HEK293 (cell line): ENCODE measurements around the gene TMEM213.

Experiments used
- CTCF ChIP-seq: fragments of 450-650 bp; formaldehyde crosslinking; IDR thresholded peaks from 2 replicates; pipeline ENCODE4 v1.5.1; 2016; ENCODE audit warnings: missing biosample characterization, missing genetic modification characterization
- GFI1B ChIP-seq: fragments of 450-650 bp; formaldehyde crosslinking; IDR thresholded peaks from 2 replicates; pipeline ENCODE4 v1.5.1; 2016; ENCODE audit warnings: missing biosample characterization, missing genetic modification characterization
- KLF10 ChIP-seq: fragments of 450-650 bp; IDR thresholded peaks from 2 replicates; pipeline ENCODE4 v1.5.1; 2018; ENCODE audit warnings: missing biosample characterization, mild to moderate bottlenecking, missing genetic modification characterization
- SP7 ChIP-seq: fragments of 450-650 bp; formaldehyde crosslinking; IDR thresholded peaks from 2 replicates; pipeline ENCODE4 v1.5.1; 2016; ENCODE audit warnings: missing biosample characterization, missing genetic modification characterization
- ZNF138 ChIP-seq: fragments of 450-650 bp; formaldehyde crosslinking; IDR thresholded peaks from 2 replicates; pipeline ENCODE4 v1.5.1; 2016; ENCODE audit warnings: missing biosample characterization, missing genetic modification characterization, borderline replicate concordance
- ZNF214 ChIP-seq: fragments of 450-650 bp; formaldehyde crosslinking; IDR thresholded peaks from 2 replicates; pipeline ENCODE4 v1.5.1; 2017; ENCODE audit warnings: missing biosample characterization, mild to moderate bottlenecking, missing genetic modification characterization, borderline replicate concordance
- ZNF23 ChIP-seq: fragments of 450-650 bp; formaldehyde crosslinking; IDR thresholded peaks from 2 replicates; pipeline ENCODE4 v1.5.1; 2016; ENCODE audit warnings: missing biosample characterization, missing genetic modification characterization, borderline replicate concordance
- ZNF274 ChIP-seq, 2 experiments: fragments of 200-500 bp in 1 of 2; fragments of 450-650 bp in 1 of 2; sonication (Bioruptor generic) in 1 of 2; formaldehyde crosslinking in 1 of 2; IDR thresholded peaks; 2 replicates each; pipeline versions ENCODE4 v1.5.1 to v1.6.1; 2014 to 2016; ENCODE audit warnings: borderline replicate concordance in 1 of 2, inconsistent platforms in 1 of 2, low read length in 1 of 2, missing biosample characterization in 1 of 2, missing genetic modification characterization in 1 of 2
- ZNF639 ChIP-seq: fragments of 450-650 bp; formaldehyde crosslinking; IDR thresholded peaks from 2 replicates; pipeline ENCODE4 v1.5.1; 2016; ENCODE audit warnings: missing biosample characterization, missing genetic modification characterization

GRCh38 chr7:138887085-138887710 lies 89.4 kb downstream of the TMEM213 start:
- TF ChIP-seq CTCF (tag by site-specific recombination) (no peak), ZNF23 (no peak), ZNF274 (IDR thresholded peaks at IDR 0.05; ENCODE audit: low read length) (no peak), ZNF274 (tag by site-specific recombination; IDR thresholded peaks at IDR 0.05; ENCODE audit: borderline replicate concordance) (no peak), GFI1B (no peak), ZNF639 (tag by site-specific recombination) (no peak), SP7 (tag by site-specific recombination) (no peak), ZNF138 (no peak), ZNF214 (tag by site-specific recombination) (no peak), KLF10 (tag by site-specific recombination) (no peak)
